Activated CD4-positive, alpha-beta T cell treated with anti-CD3 and anti-CD28 coated beads, Interleukin-2, amount 50 U/mL, for 1 hour (primary cell): ENCODE data around the gene L3MBTL3.

Experiments used
- DNase-seq: peaks from one replicate; pipeline ENCODE4 v3.0.0-alpha.2; 2020

Gene L3MBTL3

DNA sequence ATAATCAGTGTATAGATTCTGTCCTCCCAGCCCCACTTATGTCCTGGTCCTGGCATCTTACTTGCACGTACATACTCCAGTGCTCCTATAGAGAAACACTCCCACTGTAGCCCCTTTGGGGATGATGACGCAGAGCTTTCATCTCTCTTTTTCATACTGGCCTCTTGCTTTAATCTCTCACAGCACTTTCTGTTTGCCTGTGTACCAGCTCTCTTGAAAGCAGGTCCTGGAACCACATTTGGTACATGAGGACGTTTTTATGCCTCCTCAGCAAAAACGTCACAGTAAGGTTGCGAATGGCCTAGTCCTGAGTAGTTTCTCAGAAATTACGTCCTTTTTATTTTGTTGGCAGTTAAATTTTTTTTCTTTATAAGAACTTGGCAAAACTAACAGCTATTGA is 10.8 kb downstream of the L3MBTL3 start:
- DNase-seq: peak; percentile 2

DNA sequence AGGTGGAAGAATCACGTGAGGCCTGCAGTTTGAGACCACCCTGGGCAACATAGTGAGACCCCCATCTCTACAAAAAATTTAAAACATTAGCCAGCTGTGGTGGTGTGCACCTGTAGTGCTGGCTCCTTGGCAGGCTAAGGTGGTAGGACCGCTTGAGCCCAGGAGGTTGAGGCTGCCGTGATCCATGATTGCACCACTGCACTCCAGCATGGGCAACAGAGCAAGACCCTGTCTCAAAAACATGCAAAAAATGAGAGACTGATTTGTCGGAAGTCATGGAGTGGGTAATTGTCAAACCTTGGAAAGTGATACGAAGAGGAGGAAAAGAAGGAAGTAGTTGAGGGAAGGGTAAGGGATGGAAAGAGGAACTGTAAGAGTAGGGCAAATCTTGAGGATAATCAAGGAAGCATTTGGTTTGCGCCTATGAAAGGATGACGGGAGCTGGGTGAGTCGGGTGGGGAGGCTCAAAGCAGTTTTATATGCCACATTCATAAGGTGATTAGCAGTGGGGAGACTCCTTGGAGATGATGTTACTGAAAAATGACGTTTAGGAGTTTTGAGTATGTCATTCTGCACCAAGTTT is 14.5 kb downstream of the L3MBTL3 start:
- no peak for DNase-seq

DNA sequence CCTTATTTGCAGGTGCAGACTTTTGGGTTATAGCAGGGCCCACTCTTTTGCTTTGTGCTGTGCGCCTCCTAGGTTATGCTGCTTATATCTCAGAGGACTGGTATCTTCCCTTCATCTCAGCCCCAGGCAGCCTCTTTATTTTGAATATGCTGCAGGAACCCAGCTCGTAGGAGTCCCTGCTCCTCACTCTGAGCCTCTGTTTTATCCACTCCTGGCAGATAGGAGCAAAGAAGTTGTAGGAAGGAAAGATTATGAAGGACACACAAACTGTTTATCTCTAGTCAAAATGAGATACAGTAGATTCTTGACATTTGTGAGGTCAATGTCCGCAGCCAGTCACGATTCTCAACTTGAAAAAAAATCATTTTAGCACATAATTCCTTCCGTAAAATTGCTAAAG is 15.6 kb downstream of the L3MBTL3 start:
- no peak for DNase-seq

DNA sequence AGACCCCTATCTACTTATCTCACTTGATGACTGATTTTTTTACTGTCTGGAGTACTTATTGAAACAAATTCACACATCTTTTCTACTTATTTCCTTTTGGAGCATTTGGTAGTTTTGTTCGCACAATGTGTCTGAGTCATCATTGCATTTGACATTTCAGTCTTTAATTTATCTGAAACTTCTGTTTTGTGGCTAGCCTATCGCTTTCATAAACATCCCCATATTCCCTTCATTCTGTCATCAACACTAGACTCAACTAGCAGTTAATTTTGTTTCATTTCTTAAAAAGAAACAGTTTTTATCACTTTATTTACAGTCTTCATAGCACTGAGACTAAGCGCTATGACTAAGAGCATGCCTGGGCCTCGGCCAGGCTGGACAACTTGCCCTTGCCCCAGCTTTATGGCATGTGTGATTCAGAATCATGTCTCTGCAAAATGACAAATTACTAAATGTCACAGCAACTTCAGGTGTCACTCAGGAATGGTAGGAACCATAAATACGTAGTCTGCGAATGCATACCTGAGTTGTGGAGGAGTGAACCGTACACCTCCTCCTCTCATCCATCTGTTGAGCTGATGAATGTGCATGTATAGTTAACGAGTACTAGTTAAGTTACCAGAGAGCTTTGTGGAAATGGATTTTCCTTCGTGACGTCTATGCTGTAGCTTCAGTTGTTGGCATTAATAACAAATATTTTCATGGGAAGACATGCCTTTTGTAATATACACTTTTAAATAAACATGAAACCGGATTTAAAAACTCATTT is 16.2 kb downstream of the L3MBTL3 start:
- no peak for DNase-seq

DNA sequence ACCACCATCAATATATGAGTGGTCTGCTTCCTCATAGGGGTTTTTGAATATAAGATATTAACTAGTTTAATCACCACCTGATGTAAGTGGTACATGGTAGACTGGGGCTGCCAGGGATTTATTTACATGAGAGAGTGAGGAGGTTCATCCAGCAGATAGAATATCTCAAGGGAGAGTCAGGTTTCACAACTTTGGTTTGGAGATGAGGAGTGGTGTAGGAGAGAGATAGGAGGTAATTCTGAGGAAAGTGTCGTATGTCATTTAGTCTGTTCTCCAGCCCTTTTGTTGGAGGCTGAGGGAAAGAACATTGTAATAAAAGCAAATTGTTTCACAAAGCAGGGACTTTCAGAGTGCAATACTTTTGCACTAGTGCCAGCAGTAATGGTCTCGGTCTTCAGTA is 16.8 kb downstream of the L3MBTL3 start:
- no peak for DNase-seq

DNA sequence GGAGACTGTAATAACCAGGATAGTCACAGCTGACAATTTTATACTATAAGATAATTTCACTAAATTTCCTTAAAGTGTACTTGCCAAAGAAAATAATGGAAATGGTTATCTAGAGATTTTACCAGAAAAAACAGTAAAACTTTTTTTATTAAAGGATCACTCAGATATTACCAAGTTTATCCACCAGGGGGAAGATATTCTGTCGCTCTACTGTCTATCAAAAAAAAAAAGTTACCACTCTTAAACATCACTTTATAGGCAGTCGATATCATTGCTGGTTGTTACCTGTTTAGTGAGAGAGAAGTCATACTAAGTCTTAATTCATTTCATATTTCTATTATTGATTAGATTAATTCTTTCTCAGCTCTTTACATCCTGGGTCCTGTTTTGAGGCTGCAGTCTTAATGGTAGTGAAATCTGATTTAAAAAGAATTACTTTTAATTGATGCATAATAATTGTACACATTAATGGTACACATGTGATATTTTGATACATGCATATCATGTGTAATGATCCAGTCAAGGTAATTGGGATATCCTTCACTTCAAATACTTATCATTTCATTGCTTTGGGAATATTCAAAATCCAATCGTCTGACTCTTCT is 18.9 kb downstream of the L3MBTL3 start:
- DNase-seq: no peak

DNA sequence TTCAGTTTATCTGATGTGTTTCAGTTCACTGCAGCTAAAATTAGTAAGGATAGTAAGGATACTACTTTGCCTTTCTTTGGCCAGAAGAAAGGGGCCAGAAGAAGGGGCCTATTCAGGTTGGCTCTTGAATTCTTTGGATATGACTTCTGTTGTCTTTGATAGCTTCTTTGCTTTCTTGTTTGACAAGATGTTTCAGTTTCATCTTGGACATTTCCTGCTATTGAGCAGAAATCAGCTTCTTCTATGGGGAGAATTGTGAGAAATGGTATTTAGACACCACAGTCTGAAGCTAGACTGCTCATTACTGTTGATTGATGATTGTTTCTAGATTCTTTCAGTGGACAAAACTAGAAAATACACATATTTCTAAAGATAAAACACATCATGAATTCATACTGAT is 23.2 kb downstream of the L3MBTL3 start:
- DNase-seq: no peak

DNA sequence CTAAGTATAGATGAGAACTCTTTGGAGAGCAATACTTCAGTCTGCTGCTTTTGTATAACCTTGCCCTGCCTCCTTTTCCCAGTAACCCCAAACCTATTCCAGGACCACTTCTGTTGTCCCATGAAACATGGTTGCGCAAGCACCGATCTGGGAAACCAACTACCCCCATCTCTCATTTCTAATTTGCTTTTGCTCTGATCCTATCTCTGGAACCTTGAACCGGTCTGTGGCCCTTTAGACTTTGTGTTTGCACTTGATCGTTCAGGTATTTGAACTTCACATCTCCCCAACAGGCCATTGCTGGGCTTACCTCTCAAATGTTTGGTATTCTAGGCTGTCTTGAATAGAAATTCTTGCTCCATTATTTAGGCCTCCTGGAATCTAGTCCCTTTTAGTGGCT is 25.0 kb downstream of the L3MBTL3 start:
- no peak for DNase-seq

DNA sequence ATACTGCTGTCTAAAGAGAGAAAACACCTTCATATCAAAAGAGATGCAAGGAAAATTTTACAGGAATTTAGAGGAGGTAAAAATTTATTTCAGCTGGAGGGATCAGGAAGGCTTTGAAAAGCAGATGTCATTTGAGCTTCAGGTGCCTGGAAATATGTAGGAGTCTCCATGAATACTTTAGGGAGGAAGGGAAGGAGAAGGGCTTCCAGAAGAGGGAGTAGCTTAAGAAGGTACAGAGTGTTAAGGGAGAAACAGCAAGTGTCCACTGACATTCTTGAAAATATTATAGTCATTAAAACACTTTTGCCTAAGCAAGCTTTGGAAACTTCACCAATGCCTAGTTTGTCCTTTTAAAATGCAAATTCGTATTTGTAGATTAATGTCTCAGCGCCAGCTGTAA is 27.2 kb downstream of the L3MBTL3 start:
- no peak for DNase-seq

DNA sequence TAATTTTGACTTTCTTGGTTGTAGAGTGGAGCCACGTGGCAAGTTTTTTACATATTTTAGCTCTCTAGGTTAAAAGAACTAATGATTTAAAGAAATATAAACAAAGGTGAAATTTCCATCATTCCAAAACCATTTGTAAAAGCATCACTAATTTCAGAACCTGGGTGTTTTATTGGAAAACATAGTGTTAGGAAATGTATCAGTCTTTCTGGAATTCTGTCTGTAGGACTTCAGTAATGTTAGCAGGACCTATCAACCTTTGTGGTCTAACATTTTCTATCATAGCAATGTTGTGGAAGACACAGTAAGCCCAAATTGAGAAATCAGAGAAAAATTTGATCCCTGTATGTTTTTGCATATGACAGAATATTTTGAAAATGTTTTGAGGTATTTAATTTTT is 28.3 kb downstream of the L3MBTL3 start:
- no peak for DNase-seq

DNA sequence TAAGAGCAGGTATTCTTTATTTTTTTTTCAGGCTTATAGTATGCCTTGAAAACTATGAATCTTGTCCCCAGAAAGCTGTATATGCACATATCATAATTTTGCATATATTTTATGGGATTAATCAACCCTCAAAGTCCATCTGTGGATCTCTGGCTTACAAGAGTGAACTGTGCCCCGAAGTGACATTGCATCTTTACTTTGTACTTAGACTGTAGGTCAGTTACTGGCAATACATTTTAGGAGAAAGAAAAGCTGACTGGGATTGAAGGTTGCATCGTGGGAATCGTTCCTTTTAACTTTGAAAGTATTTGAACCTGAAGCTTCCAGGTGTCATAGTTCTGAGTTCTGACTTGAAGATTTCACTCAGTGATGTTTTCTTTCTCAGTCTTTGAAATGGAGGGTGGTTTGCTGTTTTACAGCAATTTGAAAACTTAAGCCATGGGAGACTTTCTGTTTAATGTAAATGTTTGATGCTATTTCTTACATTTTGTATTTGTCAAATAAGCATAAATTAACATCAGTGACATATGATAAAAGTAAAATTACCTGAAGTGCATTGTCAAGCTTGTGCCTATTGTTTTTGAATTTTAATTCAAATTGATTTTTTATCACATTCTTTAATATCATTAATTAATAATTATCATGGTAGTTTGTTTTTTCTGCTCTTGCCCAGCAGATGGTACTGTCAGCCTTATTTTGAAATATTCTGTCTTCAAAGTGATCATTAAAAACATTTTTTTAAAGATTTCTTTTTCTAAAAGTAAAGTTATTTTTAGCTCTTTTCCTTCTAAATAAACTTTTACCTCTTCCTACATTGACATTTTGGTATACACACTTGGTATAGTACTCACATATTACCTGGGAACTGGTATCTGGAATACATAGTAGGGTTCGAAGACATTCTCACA is 29.0 kb downstream of the L3MBTL3 start:
- DNase-seq: no peak

DNA sequence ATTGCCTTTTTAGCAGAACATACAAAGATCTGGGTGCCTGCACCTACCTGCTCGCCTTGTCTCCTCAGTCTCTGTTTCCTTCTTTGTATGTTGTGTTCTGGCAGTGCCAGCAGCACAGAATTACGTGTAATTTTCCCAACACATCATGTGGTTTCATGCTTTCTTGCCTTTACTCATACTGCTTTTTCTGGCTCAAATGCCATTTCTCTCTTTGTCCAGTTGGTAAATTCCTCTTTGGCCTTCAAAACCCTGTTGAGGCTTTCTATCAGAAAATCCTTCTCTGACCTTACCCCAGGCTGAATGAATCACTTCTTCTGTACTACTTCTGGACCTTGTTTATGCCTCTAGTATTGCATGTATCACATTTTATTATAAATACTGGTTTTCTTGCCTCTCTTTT is 31.8 kb downstream of the L3MBTL3 start:
- no peak for DNase-seq

DNA sequence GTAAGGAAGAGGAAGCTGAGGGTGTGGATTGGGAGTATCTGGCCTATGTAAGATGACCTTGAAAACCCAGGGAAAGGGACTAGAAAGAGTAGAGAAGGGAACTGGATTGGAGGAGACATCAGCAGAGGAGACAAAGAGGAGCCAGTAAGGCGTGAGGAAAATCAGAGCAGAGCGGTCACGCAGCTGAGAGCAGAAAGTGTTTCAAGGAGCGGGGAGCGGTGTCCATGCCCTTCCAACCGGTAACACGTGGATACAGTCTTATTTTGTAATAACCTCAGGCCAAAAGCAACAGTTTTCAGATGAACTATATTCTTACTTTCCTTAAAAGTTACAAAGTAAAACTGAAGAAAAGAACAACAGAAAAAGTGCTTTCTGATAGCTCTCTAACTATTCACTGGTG is 36.3 kb downstream of the L3MBTL3 start:
- DNase-seq: no peak

DNA sequence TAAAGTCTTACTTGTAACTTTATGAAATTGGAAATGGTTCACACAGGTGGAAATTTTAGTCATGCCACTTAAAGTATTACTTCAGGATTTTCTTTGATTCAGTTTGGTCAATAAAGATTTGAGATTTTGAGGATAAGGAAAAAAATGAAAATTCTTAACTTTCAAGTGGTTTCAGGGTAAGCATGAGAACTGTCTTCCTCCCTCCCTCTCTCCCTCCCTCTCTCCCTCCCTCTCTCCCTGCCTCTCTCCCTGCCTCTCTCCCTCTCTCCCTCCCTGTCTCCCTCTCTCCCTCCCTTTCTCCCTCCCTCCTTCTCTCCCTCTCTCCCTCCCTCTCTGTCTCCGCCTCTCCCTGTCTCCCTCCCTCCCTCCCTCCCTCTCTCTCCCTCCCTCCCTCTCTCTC is 36.9 kb downstream of the L3MBTL3 start:
- DNase-seq: no peak

DNA sequence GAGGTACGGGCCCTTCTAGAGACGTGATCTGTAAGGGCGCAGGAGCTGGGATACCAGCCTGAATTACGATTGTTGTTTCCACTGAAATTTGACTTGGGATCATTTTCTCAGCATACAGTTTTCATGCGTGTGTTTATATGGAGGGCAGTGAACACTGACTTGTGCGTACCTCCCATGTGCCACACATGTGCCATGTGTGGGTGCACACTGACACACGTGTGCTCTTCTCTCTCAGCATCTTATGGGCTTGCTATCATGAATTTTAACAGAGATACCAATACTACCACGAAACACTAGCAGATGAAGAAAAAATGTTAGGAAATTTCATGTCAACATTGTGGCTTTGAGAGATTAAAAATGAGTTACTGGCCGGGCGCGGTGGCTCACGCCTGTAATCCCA is 39.1 kb downstream of the L3MBTL3 start:
- no peak for DNase-seq

DNA sequence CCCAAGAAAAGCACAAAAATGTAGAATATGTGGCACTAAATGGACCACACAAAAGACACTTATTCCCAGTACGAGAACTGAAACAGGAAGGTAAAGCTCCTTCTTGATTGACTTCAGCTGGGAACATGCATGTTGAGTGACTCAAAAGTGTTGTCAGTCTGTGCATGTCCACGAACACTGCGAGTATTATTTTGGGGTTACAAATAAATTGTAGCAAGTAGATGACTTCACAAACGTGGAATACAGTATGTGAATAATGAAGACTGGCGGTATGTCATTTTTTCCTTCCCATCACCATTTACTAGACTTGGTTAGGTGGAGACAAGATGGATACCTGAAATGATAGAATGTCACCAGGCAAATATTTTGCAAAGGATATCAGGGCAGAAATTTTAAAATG is 45.4 kb downstream of the L3MBTL3 start:
- DNase-seq: no peak

DNA sequence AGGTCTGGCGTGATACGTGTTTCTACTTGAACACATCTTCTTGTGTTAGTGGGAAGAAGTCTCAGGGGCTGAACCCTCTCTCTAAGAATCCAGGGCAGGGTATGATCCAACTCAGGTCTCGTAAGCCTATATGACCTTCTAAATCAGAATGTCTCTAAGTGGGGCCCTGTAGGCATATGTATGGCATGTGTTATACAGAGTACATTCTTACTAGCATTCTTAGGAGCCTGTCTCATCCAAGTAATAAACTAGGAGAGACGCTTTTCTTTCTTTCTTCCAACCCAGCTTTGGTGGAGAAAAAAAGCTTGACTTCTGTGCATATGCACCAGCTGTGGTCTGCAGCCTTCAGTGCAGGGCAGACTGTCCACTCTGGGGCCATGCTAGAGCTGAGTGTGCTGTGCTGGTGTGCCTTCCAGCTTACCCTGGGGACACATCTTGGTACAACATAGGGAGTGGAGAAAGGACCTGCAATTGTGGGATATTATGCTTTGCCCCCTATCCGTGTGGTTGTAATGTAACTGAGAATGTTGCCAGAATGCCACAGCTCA is 47.3 kb downstream of the L3MBTL3 start:
- DNase-seq: no peak

DNA sequence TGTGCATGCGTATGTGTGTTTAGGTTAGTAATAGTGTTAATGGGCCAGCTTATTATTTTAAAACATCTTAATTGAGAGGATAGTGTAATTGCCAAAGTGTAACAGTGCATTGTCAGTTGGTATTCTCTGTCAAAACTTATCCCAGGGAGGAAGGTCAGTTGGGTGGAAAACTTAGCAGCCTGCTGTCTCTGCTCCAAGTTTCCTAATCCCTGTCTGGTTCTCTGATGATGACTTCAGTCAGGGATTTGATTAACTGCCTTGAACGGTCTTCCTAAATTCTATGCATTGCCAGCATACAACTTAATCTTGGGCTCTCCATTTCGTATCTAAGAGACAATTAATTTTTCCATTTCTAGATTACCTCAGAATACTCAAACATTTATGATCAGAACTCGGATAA is 51.1 kb downstream of the L3MBTL3 start:
- no peak for DNase-seq

DNA sequence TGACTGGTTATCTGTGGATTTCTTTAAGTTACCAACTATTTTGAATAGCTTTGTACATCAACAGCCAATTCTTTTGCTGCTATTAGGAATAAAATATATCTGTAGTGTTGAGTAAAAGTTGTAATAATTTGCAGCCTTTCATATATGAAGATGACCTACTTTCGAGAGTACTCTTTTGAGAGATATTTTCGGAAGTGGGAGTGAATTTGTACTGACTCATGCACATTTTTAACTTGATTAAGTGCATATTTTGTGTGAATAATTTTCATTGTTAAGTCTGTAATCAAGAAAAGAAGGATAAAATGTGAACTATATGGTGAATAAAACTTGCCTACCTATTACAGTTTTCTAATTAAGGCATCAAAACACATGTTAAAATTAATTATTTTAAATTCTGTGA is 51.9 kb downstream of the L3MBTL3 start:
- no peak for DNase-seq

DNA sequence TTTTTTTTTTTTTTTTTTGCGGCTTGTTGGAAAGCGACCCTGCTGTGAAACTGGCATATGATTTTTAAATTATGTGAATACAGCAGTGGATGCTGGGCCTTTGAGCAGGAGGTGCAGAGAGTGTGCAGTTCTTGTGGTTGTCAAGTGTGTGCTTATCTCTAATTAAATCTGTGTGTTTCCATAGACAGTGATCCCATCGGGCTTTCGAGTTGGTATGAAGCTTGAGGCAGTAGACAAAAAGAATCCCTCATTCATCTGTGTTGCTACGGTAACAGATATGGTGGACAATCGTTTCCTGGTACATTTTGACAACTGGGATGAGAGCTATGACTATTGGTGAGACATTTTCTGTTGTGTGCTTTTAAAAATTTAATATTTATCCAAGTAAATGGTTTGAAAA is 52.4 kb downstream of the L3MBTL3 start:
- no peak for DNase-seq

DNA sequence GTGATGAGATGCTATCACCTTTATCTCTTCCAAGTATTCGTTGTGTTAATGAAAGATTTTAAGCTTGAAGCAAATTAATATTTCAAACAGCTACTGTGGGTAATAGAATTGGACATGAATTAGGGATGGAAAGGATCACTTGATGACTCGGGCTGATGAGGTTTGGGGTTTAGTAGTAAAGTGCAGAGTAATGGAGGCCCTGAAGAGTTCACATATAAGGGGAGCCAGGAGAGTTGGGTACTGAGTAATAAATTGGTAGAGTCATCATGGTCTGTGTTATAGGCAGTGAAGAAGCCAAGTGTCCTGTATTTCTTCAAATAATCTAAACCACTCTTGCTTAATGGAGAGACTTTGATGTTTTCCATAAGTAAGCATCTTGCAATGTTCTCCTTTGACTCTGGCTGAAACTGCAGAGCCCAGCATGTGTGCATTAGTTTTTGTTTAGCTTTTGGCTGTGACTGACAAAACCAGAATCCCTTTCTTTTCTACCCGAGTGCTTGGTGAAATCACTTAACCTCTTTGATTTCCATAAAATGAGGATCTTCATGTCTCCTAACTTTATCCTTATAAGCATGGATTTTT is 57.6 kb downstream of the L3MBTL3 start:
- DNase-seq: no peak

DNA sequence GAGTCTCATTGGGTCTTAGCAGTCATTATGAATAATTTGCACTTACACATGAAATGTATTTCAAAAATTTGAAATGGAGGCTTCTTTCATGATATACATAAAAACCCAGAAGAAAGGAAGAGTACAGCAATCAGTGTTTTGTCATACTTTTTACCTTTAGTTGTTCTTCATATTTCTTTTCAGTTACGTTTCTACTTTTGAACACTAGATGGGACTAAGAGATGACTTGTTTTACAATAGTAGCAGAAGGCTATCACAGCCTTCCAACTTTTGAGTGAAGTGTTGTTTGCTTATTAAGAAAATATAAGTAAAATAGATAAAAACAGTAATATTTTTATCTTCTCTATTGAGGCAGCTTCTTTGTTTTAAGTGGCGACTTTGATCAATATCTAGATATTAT is 58.1 kb downstream of the L3MBTL3 start:
- DNase-seq: no peak

DNA sequence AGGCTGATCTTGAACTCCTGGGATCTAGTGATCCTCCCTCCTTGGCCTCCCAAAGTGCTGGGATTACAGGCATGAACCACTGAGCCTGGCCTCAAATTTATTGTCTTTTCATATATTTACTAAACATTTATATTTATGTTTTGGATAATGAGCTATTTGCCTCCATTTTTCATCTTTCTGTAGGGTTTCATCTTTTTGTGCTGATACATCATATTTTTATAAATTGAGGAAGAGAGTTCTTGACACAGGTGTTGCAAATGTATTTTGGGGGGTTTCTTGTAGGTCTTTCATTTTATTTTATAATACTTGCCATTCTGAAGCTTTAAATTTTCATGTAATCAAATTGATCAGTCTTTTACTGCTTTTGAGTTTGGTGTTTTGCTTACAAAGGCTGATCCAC is 72.4 kb downstream of the L3MBTL3 start:
- no peak for DNase-seq
